HG03571 (cell line): ENCODE results near the gene BRIP1.
"Not testable (repeated sequence)": the region's sequence is repeated elsewhere in the genome, so short reads cannot be mapped to it uniquely, and the experiment has no call there.

ENCODE experiments used
- ATAC-seq: cut with Tn5 transposase; IDR thresholded peaks from one replicate; pipeline ENCODE4 v1.9.1; 2021; ENCODE audit not compliant: unreplicated experiment

BRIP1 gene

GRCh38 chr17:61805399-61805798 is 57.9 kb downstream of the BRIP1 start:
- no peak for ATAC-seq

DNA sequence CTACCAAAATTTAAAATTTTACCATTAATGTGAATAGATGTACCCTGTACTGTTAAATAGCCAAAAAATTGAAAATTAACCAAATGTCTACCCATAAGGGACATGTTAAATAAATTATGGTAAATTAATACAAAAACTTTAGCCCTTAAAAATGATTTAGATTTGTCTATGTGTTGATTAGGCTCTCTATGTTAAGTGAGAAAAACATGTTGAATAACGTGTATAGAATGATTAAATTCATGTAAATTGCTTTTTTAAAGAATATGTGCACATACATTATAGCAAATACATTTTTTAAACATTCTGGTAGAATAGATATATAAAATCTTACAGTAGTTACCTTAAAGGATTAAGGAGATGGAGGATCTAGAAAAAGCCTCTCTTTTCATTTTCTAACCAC is 59.5 kb downstream of the BRIP1 start:
- ATAC-seq: no peak

- ATAC-seq: no peak
Observed at GRCh38 chr17:61803216-61803615, 60.1 kb downstream of the BRIP1 start.

- no peak for ATAC-seq
Observed at GRCh38 chr17:61799812-61800484, 63.4 kb downstream of the BRIP1 start.

GRCh38 chr17:61797283-61797682 is 66.0 kb downstream of the BRIP1 start:
- ATAC-seq: no peak

DNA sequence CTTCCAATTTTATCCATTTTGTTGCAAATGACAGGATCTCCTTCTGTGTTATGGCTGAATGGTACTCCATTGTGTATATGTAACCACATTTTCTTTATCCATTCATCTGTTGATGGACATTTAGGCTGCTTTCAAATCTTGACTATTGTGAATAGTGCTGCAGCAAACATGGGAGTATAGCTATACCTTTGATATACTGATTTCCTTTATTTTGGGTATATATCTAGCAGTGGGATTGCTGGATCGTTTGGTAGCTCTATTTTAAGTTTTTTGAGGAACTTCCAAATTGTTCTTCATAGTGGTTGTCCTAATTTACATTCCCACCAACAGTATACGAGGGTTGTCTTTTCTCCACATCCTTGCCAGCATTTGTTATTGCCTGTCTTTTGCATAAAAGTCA is 67.8 kb downstream of the BRIP1 start:
- no peak for ATAC-seq

DNA sequence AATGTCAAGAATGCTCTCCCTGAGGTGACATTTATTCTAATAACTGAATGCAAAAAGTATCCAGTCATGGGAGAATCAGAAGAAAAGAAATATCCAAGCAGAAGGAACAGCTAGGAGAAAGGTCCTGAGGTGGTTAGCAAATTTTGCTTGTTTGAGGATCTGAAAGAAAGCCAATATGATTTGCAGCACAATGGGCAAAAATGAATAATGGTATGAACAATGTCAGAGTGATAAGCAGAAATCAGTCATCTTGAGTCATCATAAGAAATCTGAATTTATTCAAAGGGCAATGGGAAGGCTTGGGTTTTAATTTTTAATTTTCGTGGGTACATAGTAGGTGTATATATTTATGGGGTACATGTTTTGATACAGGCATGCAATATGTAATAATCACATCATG is 68.5 kb downstream of the BRIP1 start:
- no peak for ATAC-seq

DNA sequence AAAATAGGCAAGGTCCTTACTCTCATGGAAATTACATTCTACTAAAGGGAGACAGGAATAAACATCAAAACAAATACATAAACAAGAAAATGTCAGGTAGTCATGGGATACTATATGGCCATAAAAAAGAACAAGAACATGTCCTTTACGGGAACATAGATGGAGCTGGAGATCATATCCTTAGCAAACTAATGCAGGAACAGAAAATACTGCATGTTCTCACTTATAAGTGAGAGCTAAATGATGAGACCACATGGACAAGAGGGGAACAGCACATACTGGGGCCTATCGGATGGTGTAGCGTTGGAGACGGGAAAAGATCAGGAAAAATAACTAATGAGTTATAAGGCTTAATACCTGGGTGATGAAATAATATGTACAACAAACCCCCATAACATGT is 69.1 kb downstream of the BRIP1 start:
- no peak for ATAC-seq

GRCh38 chr17:61793565-61793964 is 69.8 kb downstream of the BRIP1 start:
- no peak for ATAC-seq

- ATAC-seq: no peak
Observed at GRCh38 chr17:61789872-61790271, 73.5 kb downstream of the BRIP1 start.

- ATAC-seq: no peak
Observed at GRCh38 chr17:61786088-61786487, 77.2 kb downstream of the BRIP1 start.

DNA sequence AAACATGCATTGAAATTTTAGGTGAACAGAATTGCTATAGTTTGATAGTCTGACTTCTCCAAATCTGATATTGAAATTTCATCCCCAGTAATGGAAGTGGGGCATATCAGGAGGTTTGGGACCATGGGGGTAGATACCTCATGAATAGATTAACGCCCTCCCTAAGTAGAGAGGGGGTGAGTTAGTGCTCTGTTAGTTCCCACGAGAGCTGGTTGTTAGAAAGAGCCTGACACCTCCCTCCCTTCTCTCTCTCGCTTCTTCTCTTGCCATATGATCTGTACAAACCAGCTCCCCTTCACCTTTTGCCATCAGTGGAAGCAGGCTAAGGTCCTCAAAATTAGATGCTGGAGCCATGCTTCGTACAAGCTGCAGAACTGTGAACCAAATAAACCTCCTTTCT is 78.8 kb downstream of the BRIP1 start:
- ATAC-seq: no peak

DNA sequence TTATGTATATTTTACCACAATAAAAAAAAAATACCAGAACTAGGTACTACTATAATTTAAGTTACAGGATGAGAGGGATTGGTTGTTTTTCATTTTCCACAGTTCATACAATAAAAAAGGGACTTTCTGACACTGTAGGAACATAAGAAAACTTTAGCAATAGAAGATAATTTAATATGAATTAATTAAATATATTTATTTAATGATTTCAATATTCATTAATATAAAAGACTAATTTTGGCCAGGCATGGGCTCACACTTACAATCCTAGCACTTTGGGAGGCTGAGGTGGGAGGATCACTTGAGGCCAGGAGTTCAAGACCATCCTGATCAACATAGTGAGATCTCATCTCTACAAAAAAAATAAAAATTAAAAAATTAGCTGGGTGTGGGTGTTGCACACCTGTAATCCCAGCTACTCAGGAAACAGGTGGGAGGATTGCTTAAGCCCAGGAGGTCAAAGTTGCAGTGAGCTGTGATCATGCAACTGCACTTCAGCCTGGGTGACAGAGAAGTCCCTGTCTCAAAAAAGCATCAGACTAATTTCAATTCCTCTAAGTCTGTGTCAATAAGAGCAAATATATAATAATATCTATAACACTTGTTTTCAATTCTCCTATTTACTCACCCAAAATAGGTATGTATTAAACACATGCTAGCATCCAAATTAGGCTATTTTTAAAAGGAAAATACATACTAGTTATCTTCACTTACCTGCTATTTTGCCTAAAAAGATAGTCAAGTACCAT is 79.6 kb downstream of the BRIP1 start:
- no peak for ATAC-seq

DNA sequence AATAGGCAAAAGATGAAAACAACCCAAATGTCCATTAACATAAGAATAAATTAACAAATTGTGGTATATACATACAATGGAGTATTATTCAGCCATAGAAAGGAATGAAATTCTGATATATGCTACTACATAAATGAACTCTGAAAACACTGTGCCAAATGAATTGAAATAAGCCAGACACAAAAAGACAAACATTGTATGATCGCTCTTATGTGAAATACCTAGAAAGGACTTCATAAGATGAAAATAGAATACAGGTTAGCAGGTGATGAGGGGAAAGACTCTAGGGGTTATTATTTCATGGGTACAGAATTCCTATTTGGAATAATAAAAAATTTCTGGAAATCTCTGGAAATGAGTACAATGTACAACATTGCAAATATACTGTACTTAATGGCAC is 80.2 kb downstream of the BRIP1 start:
- no peak for ATAC-seq

DNA sequence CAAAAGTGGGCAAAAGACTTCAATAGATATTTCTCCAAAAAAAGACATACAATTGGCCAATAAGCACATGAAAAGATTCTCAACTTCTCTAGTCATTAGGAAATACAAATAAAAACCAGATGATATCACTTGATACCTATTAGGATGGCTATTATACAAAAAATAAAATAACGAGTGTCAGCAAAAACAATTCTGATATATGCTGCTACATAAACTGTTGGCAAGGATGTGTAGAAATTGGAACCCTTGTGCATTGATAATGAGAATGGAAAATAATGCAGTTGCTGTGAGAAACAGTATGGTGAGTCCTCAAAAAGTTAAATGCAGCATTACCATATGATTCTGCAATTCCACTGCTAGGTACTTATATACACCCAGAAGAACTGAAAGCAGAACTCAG is 80.6 kb downstream of the BRIP1 start:
- ATAC-seq: no peak

GRCh38 chr17:61775364-61775763 is 88.0 kb downstream of the BRIP1 start:
- no peak for ATAC-seq

DNA sequence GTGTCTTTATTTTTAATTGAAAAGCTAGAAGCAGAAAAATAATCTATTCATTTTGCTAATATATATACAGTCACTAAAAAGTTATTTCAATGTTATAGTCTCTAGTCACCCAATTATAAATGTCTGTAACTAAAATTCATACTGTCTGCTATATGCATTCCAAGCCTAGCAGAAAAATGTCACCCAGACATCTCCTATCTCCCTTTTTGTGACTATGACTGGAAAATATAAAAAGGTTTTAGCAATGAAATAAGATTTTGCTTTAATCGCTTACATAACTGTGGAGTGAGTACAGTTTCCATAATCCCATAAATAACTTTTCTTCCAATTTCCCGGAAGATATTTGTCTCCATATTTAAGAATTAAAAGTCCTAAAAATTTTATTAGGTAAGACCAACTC is 88.6 kb downstream of the BRIP1 start:
- ATAC-seq: no peak

DNA sequence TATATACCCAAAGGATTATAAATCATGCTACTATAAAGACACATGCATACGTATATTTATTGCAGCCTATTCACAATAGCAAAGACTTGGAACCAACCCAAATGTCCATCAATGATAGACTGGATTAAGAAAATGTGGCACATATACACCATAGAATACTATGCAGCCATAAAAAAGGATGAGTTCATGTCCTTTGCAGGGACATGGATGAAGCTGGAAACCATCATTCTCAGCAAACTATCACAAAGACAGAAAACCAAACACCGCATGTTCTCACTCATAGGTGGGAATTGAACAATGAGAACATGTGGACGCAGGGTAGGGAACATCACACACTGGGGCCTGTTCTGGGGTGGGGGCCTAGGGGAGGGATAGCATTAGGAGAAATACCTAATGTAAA is 89.2 kb downstream of the BRIP1 start:
- ATAC-seq: not testable (repeated sequence)

- ATAC-seq: no peak
Observed at GRCh38 chr17:61770752-61771533, 92.4 kb downstream of the BRIP1 start.

GRCh38 chr17:61770043-61770442 is 93.3 kb downstream of the BRIP1 start:
- ATAC-seq: no peak

GRCh38 chr17:61768405-61768804 is 94.9 kb downstream of the BRIP1 start:
- no peak for ATAC-seq

GRCh38 chr17:61766520-61766919 is 96.8 kb downstream of the BRIP1 start:
- ATAC-seq: no peak
